ENCODE results near the gene ORM1. TPM values are rescaled to one million over a fixed set of nuclear protein-coding genes. Genes with fewer than 3 reads are reported as not detected.

The ORM1 gene
- total and polyA plus RNA-seq, 10 of the 15 experiments (the other 5 are each of a cell fraction or from before 2014, with no cell fraction given), result 4.4 TPM; not detected in 9

GRCh38 chr9:114364134-114365041, 41.5 kb downstream of the ORM1 start (continued):
- TF ChIP-seq HCFC1 (IDR thresholded peaks at IDR 0.05; ENCODE audit: low read length) (no peak), SMARCA5 (IDR thresholded peaks at IDR 0.05) (peak; percentile 92), BHLHE40 (IDR thresholded peaks at IDR 0.05; ENCODE audit: borderline replicate concordance in 1 of 2, low read depth in 2 of 2, low read length in 1 of 2) (peak in 1 of 2 experiments; percentile 16; a peak in 1 of 4 replicates), IRF5 (IDR thresholded peaks at IDR 0.05; ENCODE audit: borderline replicate concordance) (no peak), BMI1 (IDR thresholded peaks at IDR 0.05; ENCODE audit: borderline replicate concordance) (no peak), SPI1 (IDR thresholded peaks at IDR 0.05; ENCODE audit: borderline replicate concordance, insufficient read depth, low read depth, low read length) (peak; percentile 76), USF2 (IDR thresholded peaks at IDR 0.05; ENCODE audit: borderline replicate concordance, low read depth, low read length) (no peak), ZZZ3 (IDR thresholded peaks at IDR 0.05; ENCODE audit: control insufficient read depth, insufficient read length, low read depth) (no peak), SMC3 (IDR thresholded peaks at IDR 0.05; ENCODE audit: borderline replicate concordance, low read length) (no peak), MYB (IDR thresholded peaks at IDR 0.05; ENCODE audit: borderline replicate concordance, low read depth, low read length) (no peak), BCL11A (IDR thresholded peaks at IDR 0.05; ENCODE audit: low read depth, low read length) (0 out of 2 replicates have a peak, but pooled peaks have one; percentile 32), HDAC6 (IDR thresholded peaks at IDR 0.05; ENCODE audit: unreplicated experiment) (no peak), CUX1 (IDR thresholded peaks at IDR 0.05; ENCODE audit: insufficient replicate concordance, low read depth, low read length) (no peak), STAT1 (conservative IDR thresholded peaks at IDR 0.05) (no peak), NKRF (conservative IDR thresholded peaks at IDR 0.05) (no peak), NFXL1 (IDR thresholded peaks at IDR 0.05; ENCODE audit: borderline replicate concordance) (no peak), KDM1A (IDR thresholded peaks at IDR 0.05; ENCODE audit: borderline replicate concordance) (no peak), IRF3 (IDR thresholded peaks at IDR 0.05) (no peak)

Data from GM12878 (cell line).